ENCODE data around the gene LRRC45. TPM values are rescaled to one million over a fixed set of nuclear protein-coding genes. Genes with fewer than 3 reads are reported as not detected.

Gene LRRC45
- polyA plus RNA-seq, 1 donor (not counting 4 experiments of a cell fraction or from before 2014, with no cell fraction given), result 2.5 TPM

DNA sequence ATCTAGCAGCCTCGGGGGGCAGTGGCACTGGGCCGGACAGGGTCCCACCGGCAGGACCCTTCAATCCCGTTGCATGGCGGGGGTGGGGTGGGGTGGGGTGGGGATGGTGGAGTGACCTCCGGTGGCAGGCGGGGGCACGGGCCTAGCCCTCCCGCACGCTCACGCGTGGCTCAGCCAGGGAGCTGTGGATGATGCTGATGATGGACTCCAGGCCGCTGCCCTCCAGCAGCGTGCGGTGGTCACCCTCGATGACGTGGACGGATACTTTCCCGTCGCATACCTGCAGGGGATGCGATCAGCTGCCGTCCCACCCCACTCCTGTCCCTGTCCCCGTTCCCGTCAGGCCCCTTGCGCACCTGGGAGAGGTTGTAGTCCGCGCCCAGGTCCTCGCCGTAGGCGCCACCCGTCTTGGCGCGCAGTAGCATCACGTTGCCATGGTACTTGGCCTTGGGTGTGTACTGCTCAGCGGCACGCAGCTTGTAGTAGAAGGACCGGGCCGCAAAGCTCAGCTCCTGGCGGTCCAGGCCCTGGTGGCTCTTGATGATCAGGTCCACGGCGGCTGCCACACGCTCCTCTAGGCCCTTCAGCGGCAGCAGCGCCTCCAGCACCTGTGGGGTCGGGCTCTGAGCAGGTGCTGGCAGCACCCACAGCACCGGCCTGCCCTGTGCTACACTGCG is 56.0 kb downstream of the LRRC45 start:
- no peak overlapping the region for H3K27ac ChIP-seq (ENCODE audit: control insufficient read depth, insufficient read depth, low read length)
- no peak overlapping the region for H3K9ac ChIP-seq (ENCODE audit: control insufficient read depth, extremely low read depth, insufficient read depth, low read length)
- dilution Hi-C loops (cut with MboI; ENCODE audit: extremely low pct_ligation_motif_present, low sequenced_read_pairs), result no loop called here
- H3K4me1 ChIP-seq (ENCODE audit: control insufficient read depth, extremely low read depth, insufficient read depth, low read length), result no peaks in the 10 kb centered on the region
- H2AFZ ChIP-seq (ENCODE audit: control insufficient read depth, low read length), result no peak overlapping the region
- H3K79me2 ChIP-seq (ENCODE audit: control insufficient read depth, insufficient read depth, low read length), result peaks cover 3% of the 10 kb centered on the region
- no peaks in the 10 kb centered on the region for H3K9me3 ChIP-seq (ENCODE audit: control insufficient read depth, low read depth, low read length)
- H3K36me3 ChIP-seq (ENCODE audit: control insufficient read depth in 2 of 2, extremely low read depth in 1 of 2, insufficient read depth in 2 of 2, low read length in 2 of 2), result peaks cover 44% of the 10 kb centered on the region in 2 experiments
- FAIRE-seq, result no peak
- TF ChIP-seq EZH2 (IDR thresholded peaks at IDR 0.05; ENCODE audit: low read length), result no peak
- TF ChIP-seq, protein P1, sequence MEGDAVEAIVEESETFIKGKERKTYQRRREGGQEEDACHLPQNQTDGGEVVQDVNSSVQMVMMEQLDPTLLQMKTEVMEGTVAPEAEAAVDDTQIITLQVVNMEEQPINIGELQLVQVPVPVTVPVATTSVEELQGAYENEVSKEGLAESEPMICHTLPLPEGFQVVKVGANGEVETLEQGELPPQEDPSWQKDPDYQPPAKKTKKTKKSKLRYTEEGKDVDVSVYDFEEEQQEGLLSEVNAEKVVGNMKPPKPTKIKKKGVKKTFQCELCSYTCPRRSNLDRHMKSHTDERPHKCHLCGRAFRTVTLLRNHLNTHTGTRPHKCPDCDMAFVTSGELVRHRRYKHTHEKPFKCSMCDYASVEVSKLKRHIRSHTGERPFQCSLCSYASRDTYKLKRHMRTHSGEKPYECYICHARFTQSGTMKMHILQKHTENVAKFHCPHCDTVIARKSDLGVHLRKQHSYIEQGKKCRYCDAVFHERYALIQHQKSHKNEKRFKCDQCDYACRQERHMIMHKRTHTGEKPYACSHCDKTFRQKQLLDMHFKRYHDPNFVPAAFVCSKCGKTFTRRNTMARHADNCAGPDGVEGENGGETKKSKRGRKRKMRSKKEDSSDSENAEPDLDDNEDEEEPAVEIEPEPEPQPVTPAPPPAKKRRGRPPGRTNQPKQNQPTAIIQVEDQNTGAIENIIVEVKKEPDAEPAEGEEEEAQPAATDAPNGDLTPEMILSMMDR (optimal IDR thresholded peaks at IDR 0.05 in 1 of 3, IDR thresholded peaks at IDR 0.05 in 1 of 3, conservative IDR thresholded peaks at IDR 0.05 in 1 of 3; ENCODE audit: extremely low read depth in 1 of 3, insufficient read depth in 2 of 3, low read length in 3 of 3), result no peak
- H3K4me3 ChIP-seq (ENCODE audit: control insufficient read depth in 2 of 3, extremely low read depth in 1 of 3, insufficient read depth in 2 of 3, low read depth in 1 of 3, low read length in 3 of 3), result no peak overlapping the region
- no peak for DNase-seq (ENCODE audit: low read depth, low spot score)
- H3K4me2 ChIP-seq (ENCODE audit: control insufficient read depth, extremely low read depth, insufficient read depth, low read depth, low read length), result no peak overlapping the region
- peaks cover 22% of the 10 kb centered on the region for H4K20me1 ChIP-seq (ENCODE audit: control insufficient read depth, extremely low read depth, insufficient read depth, low read length)
- no peaks in the 10 kb centered on the region for H3K27me3 ChIP-seq (ENCODE audit: control insufficient read depth, extremely low read depth, insufficient read depth, low read length)
- no peaks in the 10 kb centered on the region for H3K9me1 ChIP-seq (ENCODE audit: control insufficient read depth, extremely low read depth, insufficient read depth, low read length)

DNA sequence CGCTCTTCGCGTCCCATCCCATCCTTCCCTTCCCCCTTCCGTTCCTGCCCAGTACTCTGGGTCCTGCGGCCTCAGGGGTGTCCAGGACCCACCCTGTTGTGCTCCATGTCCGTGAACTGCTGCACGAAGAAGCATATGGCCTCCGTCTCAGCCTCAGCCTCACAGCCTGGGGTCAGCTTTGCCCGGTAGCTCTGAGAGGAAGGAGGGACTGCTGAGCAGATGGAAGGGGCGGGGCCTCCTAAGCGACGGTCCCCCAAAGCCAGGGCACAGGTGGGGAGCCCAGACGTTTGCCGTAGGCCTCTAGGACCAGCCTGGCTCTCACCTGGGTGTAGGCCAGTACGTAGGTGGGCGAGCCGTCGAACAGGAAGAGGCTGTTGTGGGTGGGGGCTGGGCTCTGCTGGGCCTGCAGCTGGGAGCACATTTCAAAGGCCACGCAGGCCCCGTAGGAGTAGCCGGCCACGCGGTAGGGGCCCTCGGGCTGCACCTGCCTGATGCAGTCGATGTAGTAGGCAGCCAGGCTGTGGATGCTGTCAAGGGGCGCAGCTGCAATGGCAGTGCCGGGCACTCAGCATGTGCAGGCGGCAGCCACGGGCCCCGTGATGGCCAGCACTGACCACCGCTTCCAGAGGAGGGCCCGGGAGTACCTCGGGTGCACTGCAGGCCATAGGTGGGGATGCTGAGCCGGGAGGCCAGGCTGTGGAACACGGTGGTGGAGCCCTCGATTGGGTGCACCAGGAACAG is 57.1 kb downstream of the LRRC45 start:
- no peak overlapping the region for H2AFZ ChIP-seq (ENCODE audit: control insufficient read depth, low read length)

More for the DNA sequence above, 57.1 kb downstream of the LRRC45 start:
- Histone ChIP-seq H3K4me3 (ENCODE audit: control insufficient read depth in 2 of 3, extremely low read depth in 1 of 3, insufficient read depth in 2 of 3, low read depth in 1 of 3, low read length in 3 of 3) (no peak overlapping the region), H4K20me1 (ENCODE audit: control insufficient read depth, extremely low read depth, insufficient read depth, low read length) (peaks cover 24% of the 10 kb centered on the region), H3K4me1 (ENCODE audit: control insufficient read depth, extremely low read depth, insufficient read depth, low read length) (no peaks in the 10 kb centered on the region), H3K9ac (ENCODE audit: control insufficient read depth, extremely low read depth, insufficient read depth, low read length) (no peak overlapping the region), H3K27me3 (ENCODE audit: control insufficient read depth, extremely low read depth, insufficient read depth, low read length) (no peaks in the 10 kb centered on the region), H3K36me3 (ENCODE audit: control insufficient read depth in 2 of 2, extremely low read depth in 1 of 2, insufficient read depth in 2 of 2, low read length in 2 of 2) (peaks cover 49 to 52% of the 10 kb centered on the region in 2 experiments), H3K4me2 (ENCODE audit: control insufficient read depth, extremely low read depth, insufficient read depth, low read depth, low read length) (no peak overlapping the region), H3K27ac (ENCODE audit: control insufficient read depth, insufficient read depth, low read length) (no peak overlapping the region), H3K9me3 (ENCODE audit: control insufficient read depth, low read depth, low read length) (no peaks in the 10 kb centered on the region), H3K79me2 (ENCODE audit: control insufficient read depth, insufficient read depth, low read length) (peaks cover 3% of the 10 kb centered on the region), H3K9me1 (ENCODE audit: control insufficient read depth, extremely low read depth, insufficient read depth, low read length) (no peaks in the 10 kb centered on the region)
- FAIRE-seq (no peak), DNase-seq (ENCODE audit: low read depth, low spot score) (no peak)
- dilution Hi-C loops (cut with MboI; ENCODE audit: extremely low pct_ligation_motif_present, low sequenced_read_pairs), result no loop called here
- TF ChIP-seq EZH2 (IDR thresholded peaks at IDR 0.05; ENCODE audit: low read length), result no peak
- TF ChIP-seq, protein P1 (optimal IDR thresholded peaks at IDR 0.05 in 1 of 3, IDR thresholded peaks at IDR 0.05 in 1 of 3, conservative IDR thresholded peaks at IDR 0.05 in 1 of 3; ENCODE audit: extremely low read depth in 1 of 3, insufficient read depth in 2 of 3, low read length in 3 of 3), result no peak

Other genes starting within 250 kb of the LRRC45 start
- gene GCGR, start 219.2 kb upstream of the LRRC45 start, polyA plus RNA-seq, result not detected in 3 replicates
- gene MCRIP1, start 190.0 kb upstream of the LRRC45 start, polyA plus RNA-seq, result 17.7 to 29.1 TPM (median 24.4 TPM) in 3 replicates
- gene PPP1R27, start 188.3 kb upstream of the LRRC45 start, polyA plus RNA-seq, result 0.12 to 0.99 TPM in 2 of 3 replicates, not detected in the other
- gene P4HB, start 162.8 kb upstream of the LRRC45 start, polyA plus RNA-seq, result 75.2 to 149 TPM (median 110 TPM) in 3 replicates
- gene ARHGDIA, start 152.0 kb upstream of the LRRC45 start, polyA plus RNA-seq, result 51.7 to 280 TPM (median 65.7 TPM) in 3 replicates
- 49.6 to 84.5 TPM (median 68.3 TPM) in 3 replicates for gene ALYREF, start 131.7 kb upstream of the LRRC45 start, polyA plus RNA-seq
- gene ANAPC11, start 131.6 kb upstream of the LRRC45 start, polyA plus RNA-seq, result 195 to 269 TPM (median 230 TPM) in 3 replicates
- gene NPB, start 121.1 kb upstream of the LRRC45 start, polyA plus RNA-seq, result 0.07 TPM in 1 of 3 replicates, not detected in the others
- 38.1 to 47.6 TPM (median 45.8 TPM) in 3 replicates for gene PCYT2, start 111.9 kb upstream of the LRRC45 start, polyA plus RNA-seq
- gene SIRT7, start 105.1 kb upstream of the LRRC45 start, polyA plus RNA-seq, result 6.9 to 11.9 TPM (median 7.4 TPM) in 3 replicates
- gene MAFG, start 95.6 kb upstream of the LRRC45 start, polyA plus RNA-seq, result 8.3 to 12.1 TPM (median 9.4 TPM) in 3 replicates
- 22.2 to 27.9 TPM (median 27.9 TPM) in 3 replicates for gene PYCR1, start 86.0 kb upstream of the LRRC45 start, polyA plus RNA-seq
- not detected in 3 replicates for gene MYADML2, start 76.1 kb upstream of the LRRC45 start, polyA plus RNA-seq
- gene NOTUM, start 62.1 kb upstream of the LRRC45 start, polyA plus RNA-seq, result not detected in 3 replicates
- gene ASPSCR1, start 45.7 kb upstream of the LRRC45 start, polyA plus RNA-seq, result 5.2 to 8.3 TPM (median 6.7 TPM) in 3 replicates
- gene CENPX, start 427 bp upstream of the LRRC45 start, polyA plus RNA-seq, result 38.3 to 52.0 TPM (median 48.2 TPM) in 3 replicates
- gene RAC3, start 8.4 kb downstream of the LRRC45 start, polyA plus RNA-seq, result 10.2 to 23.0 TPM (median 12.3 TPM) in 3 replicates
- gene DCXR, start 14.4 kb downstream of the LRRC45 start, polyA plus RNA-seq, result 45.4 to 73.6 TPM (median 64.0 TPM) in 3 replicates
- 10.2 to 25.3 TPM (median 13.6 TPM) in 3 replicates for gene RFNG, start 28.5 kb downstream of the LRRC45 start, polyA plus RNA-seq
- gene GPS1, start 28.6 kb downstream of the LRRC45 start, polyA plus RNA-seq, result 60.4 to 99.3 TPM (median 81.7 TPM) in 3 replicates
- gene DUS1L, start 42.5 kb downstream of the LRRC45 start, polyA plus RNA-seq, result 49.1 to 68.3 TPM (median 52.0 TPM) in 3 replicates
- 44.7 to 137 TPM (median 55.7 TPM) in 3 replicates for gene FASN, start 74.9 kb downstream of the LRRC45 start, polyA plus RNA-seq
- gene CCDC57, start 189.5 kb downstream of the LRRC45 start, polyA plus RNA-seq, result 14.0 to 24.8 TPM (median 19.2 TPM) in 3 replicates
- gene SLC16A3, start 205.7 kb downstream of the LRRC45 start, polyA plus RNA-seq, result 35.7 to 112 TPM (median 40.7 TPM) in 3 replicates